ENCODE measurements around the gene CGN. TPM values are rescaled to one million over a fixed set of nuclear protein-coding genes. Genes with fewer than 3 reads are reported as not detected.

The CGN gene
- total and polyA plus RNA-seq, 2 donors (not counting 3 experiments of a cell fraction or from before 2014, with no cell fraction given): 0.32 to 0.73 TPM

DNA sequence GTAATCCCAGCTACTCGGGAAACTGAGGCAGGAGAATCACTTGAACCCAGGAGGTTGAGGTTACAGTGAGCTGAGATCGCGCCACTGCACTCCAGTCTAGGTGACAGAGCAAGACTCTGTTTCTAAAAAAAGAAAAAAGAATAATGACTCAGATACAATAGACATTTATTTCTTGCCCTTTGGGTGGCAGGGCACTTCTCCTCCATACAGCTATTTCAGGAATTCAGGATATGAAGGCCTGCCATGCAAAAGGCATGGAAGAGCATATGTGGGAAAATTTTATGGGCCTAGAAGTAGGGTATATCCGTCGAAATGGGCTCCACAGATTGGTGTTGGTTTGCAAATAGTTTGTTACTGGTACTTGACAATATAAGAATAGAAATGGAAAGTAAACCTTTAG lies 31.7 kb upstream of the CGN start:
- BruUV-seq (replicated peaks): no TSS peak
- dilution Hi-C loops (cut with MboI; ENCODE audit: extremely low pct_ligation_motif_present, low sequenced_read_pairs) (no loop called here), intact Hi-C loops (cut with micrococcal nuclease) (no loop called here)
- Histone ChIP-seq H3K9ac (replicated peaks; ENCODE audit: extremely low read depth, insufficient read depth, low read length) (no peak overlapping the region), H3K79me2 (ENCODE audit: control insufficient read depth, insufficient read depth, low read length) (no peaks in the 10 kb centered on the region), H3K27ac (ENCODE audit: insufficient read depth, low read depth, low read length) (no peak overlapping the region), H3K4me2 (ENCODE audit: insufficient read depth, low read length) (no peak overlapping the region), H3K9me3 (replicated peaks; ENCODE audit: control insufficient read depth, insufficient read depth, low read length) (no peaks in the 10 kb centered on the region), H3K9me1 (replicated peaks; ENCODE audit: control insufficient read depth, extremely low read depth, insufficient read depth, low read length) (no peaks in the 10 kb centered on the region), H4K20me1 (replicated peaks; ENCODE audit: control insufficient read depth, extremely low read depth, insufficient read depth, low read length) (no peaks in the 10 kb centered on the region), H2AFZ (ENCODE audit: low read depth, low read length) (no peak overlapping the region), H3K4me1 (ENCODE audit: control insufficient read depth, extremely low read depth, insufficient read depth, low read length) (no peaks in the 10 kb centered on the region), H3K4me3 (replicated peaks in 1 of 3; ENCODE audit: insufficient read depth in 1 of 3, low read depth in 1 of 3, low read length in 3 of 3) (no peak overlapping the region), H3K36me3 (ENCODE audit: control insufficient read depth in 2 of 2, extremely low read depth in 1 of 2, insufficient read depth in 2 of 2, low read length in 2 of 2) (no peaks in the 10 kb centered on the region), H3K27me3 (ENCODE audit: control insufficient read depth in 2 of 2, insufficient read depth in 2 of 2, low read length in 2 of 2) (no peaks in the 10 kb centered on the region)
- CTCF ChIA-PET: interaction anchor here (1.1 to 1.9 kb wide), 4 partner anchors 13 to 41 kb away, joined by 3 to 6 read pairs (median 3); no protein-coding TSS in a partner anchor
- no peak for TF ChIP-seq GATA2 (IDR thresholded peaks at IDR 0.05; ENCODE audit: insufficient read depth, insufficient read length, low read depth, low read length)
- TF ChIP-seq MYC (IDR thresholded peaks at IDR 0.05; ENCODE audit: low read depth, low read length): no peak
- TF ChIP-seq, protein P1, sequence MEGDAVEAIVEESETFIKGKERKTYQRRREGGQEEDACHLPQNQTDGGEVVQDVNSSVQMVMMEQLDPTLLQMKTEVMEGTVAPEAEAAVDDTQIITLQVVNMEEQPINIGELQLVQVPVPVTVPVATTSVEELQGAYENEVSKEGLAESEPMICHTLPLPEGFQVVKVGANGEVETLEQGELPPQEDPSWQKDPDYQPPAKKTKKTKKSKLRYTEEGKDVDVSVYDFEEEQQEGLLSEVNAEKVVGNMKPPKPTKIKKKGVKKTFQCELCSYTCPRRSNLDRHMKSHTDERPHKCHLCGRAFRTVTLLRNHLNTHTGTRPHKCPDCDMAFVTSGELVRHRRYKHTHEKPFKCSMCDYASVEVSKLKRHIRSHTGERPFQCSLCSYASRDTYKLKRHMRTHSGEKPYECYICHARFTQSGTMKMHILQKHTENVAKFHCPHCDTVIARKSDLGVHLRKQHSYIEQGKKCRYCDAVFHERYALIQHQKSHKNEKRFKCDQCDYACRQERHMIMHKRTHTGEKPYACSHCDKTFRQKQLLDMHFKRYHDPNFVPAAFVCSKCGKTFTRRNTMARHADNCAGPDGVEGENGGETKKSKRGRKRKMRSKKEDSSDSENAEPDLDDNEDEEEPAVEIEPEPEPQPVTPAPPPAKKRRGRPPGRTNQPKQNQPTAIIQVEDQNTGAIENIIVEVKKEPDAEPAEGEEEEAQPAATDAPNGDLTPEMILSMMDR (IDR thresholded peaks at IDR 0.05; ENCODE audit: extremely low read depth in 1 of 2, insufficient read depth in 1 of 2, low read depth in 1 of 2, low read length in 2 of 2): no peak
- POLR2A ChIA-PET: no interaction called here
- DNase-seq (ENCODE audit: low read depth, low spot score) (no peak), FAIRE-seq (no peak)

DNA sequence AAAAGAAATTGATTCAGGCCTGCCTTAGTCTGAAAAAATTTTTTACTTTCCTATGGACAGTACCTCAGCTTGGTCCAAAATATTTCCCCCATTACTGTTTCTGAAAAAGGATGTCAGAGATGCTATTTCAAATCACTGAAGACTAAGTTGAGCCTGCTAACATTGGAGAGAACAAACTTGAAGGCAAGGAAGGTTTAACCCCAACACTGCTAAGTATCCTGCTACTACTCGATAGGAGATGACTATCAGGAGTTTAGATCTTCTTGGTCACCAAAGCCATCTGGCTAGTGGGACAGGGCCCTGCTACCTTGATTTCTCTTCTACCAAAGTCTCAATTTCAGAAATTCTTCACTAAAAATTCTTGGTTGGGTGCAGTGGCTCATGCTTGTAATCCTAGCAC lies 29.2 kb upstream of the CGN start:
- H3K4me2 ChIP-seq (ENCODE audit: insufficient read depth, low read length): no peak overlapping the region
- DNase-seq (ENCODE audit: low read depth, low spot score): no peak
- no peaks in the 10 kb centered on the region for H3K79me2 ChIP-seq (ENCODE audit: control insufficient read depth, insufficient read depth, low read length)
- no peaks in the 10 kb centered on the region for H3K9me3 ChIP-seq (replicated peaks; ENCODE audit: control insufficient read depth, insufficient read depth, low read length)
- no peak overlapping the region for H3K9ac ChIP-seq (replicated peaks; ENCODE audit: extremely low read depth, insufficient read depth, low read length)
- FAIRE-seq: no peak
- H3K9me1 ChIP-seq (replicated peaks; ENCODE audit: control insufficient read depth, extremely low read depth, insufficient read depth, low read length): no peaks in the 10 kb centered on the region
- no TSS peak for BruUV-seq (replicated peaks)
- dilution Hi-C loops (cut with MboI; ENCODE audit: extremely low pct_ligation_motif_present, low sequenced_read_pairs) (no loop called here), intact Hi-C loops (cut with micrococcal nuclease) (no loop called here)
- H3K4me3 ChIP-seq (replicated peaks in 1 of 3; ENCODE audit: insufficient read depth in 1 of 3, low read depth in 1 of 3, low read length in 3 of 3): no peak overlapping the region
- no peak overlapping the region for H2AFZ ChIP-seq (ENCODE audit: low read depth, low read length)
- H3K36me3 ChIP-seq (ENCODE audit: control insufficient read depth in 2 of 2, extremely low read depth in 1 of 2, insufficient read depth in 2 of 2, low read length in 2 of 2): no peaks in the 10 kb centered on the region
- POLR2A ChIA-PET: no interaction called here
- no peaks in the 10 kb centered on the region for H3K4me1 ChIP-seq (ENCODE audit: control insufficient read depth, extremely low read depth, insufficient read depth, low read length)
- no peak overlapping the region for H3K27ac ChIP-seq (ENCODE audit: insufficient read depth, low read depth, low read length)
- H4K20me1 ChIP-seq (replicated peaks; ENCODE audit: control insufficient read depth, extremely low read depth, insufficient read depth, low read length): no peaks in the 10 kb centered on the region
- CTCF ChIA-PET: interaction anchor here (1.1 kb wide), 1 partner anchor 9 kb away, joined by 3 read pairs; no protein-coding TSS in a partner anchor
- H3K27me3 ChIP-seq (ENCODE audit: control insufficient read depth in 2 of 2, insufficient read depth in 2 of 2, low read length in 2 of 2): no peaks in the 10 kb centered on the region
- TF ChIP-seq MYC (IDR thresholded peaks at IDR 0.05; ENCODE audit: low read depth, low read length): no peak
- TF ChIP-seq GATA2 (IDR thresholded peaks at IDR 0.05; ENCODE audit: insufficient read depth, insufficient read length, low read depth, low read length): no peak
- TF ChIP-seq POLR2AphosphoS5 (IDR thresholded peaks at IDR 0.05; ENCODE audit: insufficient read depth, low read depth, low read length): no peak
- TF ChIP-seq, protein P2, sequence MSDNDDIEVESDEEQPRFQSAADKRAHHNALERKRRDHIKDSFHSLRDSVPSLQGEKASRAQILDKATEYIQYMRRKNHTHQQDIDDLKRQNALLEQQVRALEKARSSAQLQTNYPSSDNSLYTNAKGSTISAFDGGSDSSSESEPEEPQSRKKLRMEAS (IDR thresholded peaks at IDR 0.05; ENCODE audit: insufficient read depth, insufficient read length): no peak
- TF ChIP-seq EZH2 (IDR thresholded peaks at IDR 0.05; ENCODE audit: borderline replicate concordance, low read depth, low read length, severe bottlenecking): no peak
